ENCODE data around the gene THTPA. TPM values are rescaled to one million over a fixed set of nuclear protein-coding genes. Genes with fewer than 3 reads are reported as not detected.

The THTPA gene
- total and polyA plus RNA-seq, 2 donors (not counting 1 experiment from before 2014, with no cell fraction given) = 17.0 to 21.4 TPM

GRCh38 chr14:23518709-23519108, 37.4 kb upstream of the THTPA start:
- H3K36me3 ChIP-seq (replicated peaks in 1 of 2; ENCODE audit: control extremely low read depth in 1 of 2, control insufficient read depth in 1 of 2, extremely low read depth in 1 of 2, insufficient read depth in 2 of 2, low read length in 1 of 2) = no peaks in the 10 kb centered on the region
- no peak overlapping the region for H3K27ac ChIP-seq (ENCODE audit: low read length in 2 of 2)
- intact Hi-C loops (cut with micrococcal nuclease) = no loop called here
- H3K27me3 ChIP-seq (replicated peaks in 1 of 4; ENCODE audit: control extremely low read depth in 1 of 4, control insufficient read depth in 3 of 4, insufficient read depth in 4 of 4, low read length in 3 of 4) = no peaks in the 10 kb centered on the region
- no peaks in the 10 kb centered on the region for H3K9me3 ChIP-seq (ENCODE audit: control extremely low read depth in 1 of 3, control insufficient read depth in 2 of 3, insufficient read depth in 1 of 3, low read length in 2 of 3)
- DNase-seq (no peak), ATAC-seq (ENCODE audit: low read depth) (no peak)
- Mint-ChIP-seq H3K9me3 (ENCODE audit: insufficient read depth) (no peaks in the 10 kb centered on the region), H3K4me1 (no peaks in the 10 kb centered on the region), H3K27ac (no peak overlapping the region), H3K4me3 (no peak overlapping the region), H3K27me3 (no peaks in the 10 kb centered on the region)
- ChIA-PET CTCF (no interaction called here), POLR2A (no interaction called here)
- H3K4me2 ChIP-seq (replicated peaks; ENCODE audit: low read depth, low read length, poor library complexity, severe bottlenecking) = no peak overlapping the region
- H3K4me3 ChIP-seq (ENCODE audit: control extremely low read depth in 1 of 5, extremely low read depth in 1 of 5, insufficient read depth in 1 of 5, low read depth in 2 of 5, low read length in 4 of 5) = no peak overlapping the region
- no peak for TF ChIP-seq EZH2 (IDR thresholded peaks at IDR 0.05; ENCODE audit: borderline replicate concordance, insufficient read depth, low read depth, low read length, poor library complexity, severe bottlenecking)
- no peak for TF ChIP-seq CTCF (IDR thresholded peaks at IDR 0.05)
- no peaks in the 10 kb centered on the region for H3K79me2 ChIP-seq (ENCODE audit: control insufficient read depth, insufficient read depth, low read length)
- no peaks in the 10 kb centered on the region for H4K20me1 ChIP-seq (ENCODE audit: control insufficient read depth, insufficient read depth, low read length, poor library complexity, severe bottlenecking)
- H3K4me1 ChIP-seq (ENCODE audit: control insufficient read depth in 2 of 2, insufficient read depth in 2 of 2, low read length in 2 of 2) = no peaks in the 10 kb centered on the region
- 95% methylated on average over 4 of the region's 4 CpGs for WGBS (ENCODE audit: insufficient coverage)
- H2AFZ ChIP-seq (ENCODE audit: insufficient read depth, low read depth, low read length, poor library complexity, severe bottlenecking) = no peak overlapping the region
- H3K9ac ChIP-seq (ENCODE audit: low read length) = no peak overlapping the region

DNA sequence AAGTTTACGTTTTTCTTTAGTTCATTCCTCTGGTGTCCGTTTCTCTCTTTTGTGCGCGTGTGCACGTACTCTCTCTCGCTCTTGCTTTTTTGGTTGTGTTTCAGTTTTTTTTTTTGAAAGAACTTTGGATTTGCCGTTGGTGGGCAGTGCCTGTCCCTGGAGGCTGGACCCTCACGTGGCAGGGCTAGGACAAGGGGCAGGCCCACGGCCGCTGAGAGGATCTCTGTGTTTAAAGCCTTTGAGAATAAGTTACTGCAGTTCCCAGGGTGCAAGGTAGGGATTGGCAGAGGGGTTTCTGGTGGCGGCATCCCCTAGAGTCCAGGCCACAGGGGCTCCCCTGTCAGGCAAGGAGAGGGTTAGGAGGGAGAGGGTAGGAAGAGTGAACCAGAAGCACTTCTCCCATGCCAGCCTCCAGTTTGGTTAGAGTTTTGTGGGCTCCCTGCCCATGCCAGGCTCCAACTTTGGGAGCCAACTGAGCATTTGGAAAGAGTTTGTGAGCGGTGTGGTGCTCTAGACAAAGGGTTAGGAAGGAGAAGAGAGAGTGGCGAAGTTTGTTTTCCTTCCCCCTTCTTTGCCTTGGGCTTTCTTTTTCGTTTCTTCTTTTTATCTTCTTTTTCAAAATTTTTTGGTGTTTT, 35.1 kb upstream of the THTPA start:
- no peak for TF ChIP-seq EZH2 (IDR thresholded peaks at IDR 0.05; ENCODE audit: borderline replicate concordance, insufficient read depth, low read depth, low read length, poor library complexity, severe bottlenecking)
- TF ChIP-seq CTCF (IDR thresholded peaks at IDR 0.05) = no peak
- Mint-ChIP-seq H3K27ac (no peak overlapping the region), H3K9me3 (ENCODE audit: insufficient read depth) (no peaks in the 10 kb centered on the region), H3K4me1 (no peaks in the 10 kb centered on the region), H3K4me3 (no peak overlapping the region), H3K27me3 (no peaks in the 10 kb centered on the region)
- no peaks in the 10 kb centered on the region for H3K27me3 ChIP-seq (replicated peaks in 1 of 4; ENCODE audit: control extremely low read depth in 1 of 4, control insufficient read depth in 3 of 4, insufficient read depth in 4 of 4, low read length in 3 of 4)
- no peak overlapping the region for H3K9ac ChIP-seq (ENCODE audit: low read length)
- POLR2A ChIA-PET = no interaction called here
- 99% methylated on average over 8 of the region's 14 CpGs for WGBS (ENCODE audit: insufficient coverage)
- H3K4me3 ChIP-seq (ENCODE audit: control extremely low read depth in 1 of 5, extremely low read depth in 1 of 5, insufficient read depth in 1 of 5, low read depth in 2 of 5, low read length in 4 of 5) = no peak overlapping the region
- DNase-seq = no peak
- no peak overlapping the region for H3K27ac ChIP-seq (ENCODE audit: low read length in 2 of 2)
- no peaks in the 10 kb centered on the region for H3K36me3 ChIP-seq (replicated peaks in 1 of 2; ENCODE audit: control extremely low read depth in 1 of 2, control insufficient read depth in 1 of 2, extremely low read depth in 1 of 2, insufficient read depth in 2 of 2, low read length in 1 of 2)
- no peak overlapping the region for H2AFZ ChIP-seq (ENCODE audit: insufficient read depth, low read depth, low read length, poor library complexity, severe bottlenecking)
- H3K4me1 ChIP-seq (ENCODE audit: control insufficient read depth in 2 of 2, insufficient read depth in 2 of 2, low read length in 2 of 2) = no peaks in the 10 kb centered on the region
- H3K4me2 ChIP-seq (replicated peaks; ENCODE audit: low read depth, low read length, poor library complexity, severe bottlenecking) = no peak overlapping the region
- no peak for ATAC-seq (ENCODE audit: low read depth)
- H4K20me1 ChIP-seq (ENCODE audit: control insufficient read depth, insufficient read depth, low read length, poor library complexity, severe bottlenecking) = no peaks in the 10 kb centered on the region
- intact Hi-C loops (cut with micrococcal nuclease) = no loop called here
- H3K79me2 ChIP-seq (ENCODE audit: control insufficient read depth, insufficient read depth, low read length) = no peaks in the 10 kb centered on the region
- H3K9me3 ChIP-seq (ENCODE audit: control extremely low read depth in 1 of 3, control insufficient read depth in 2 of 3, insufficient read depth in 1 of 3, low read length in 2 of 3) = no peaks in the 10 kb centered on the region
- CTCF ChIA-PET = no interaction called here
